A549 (cell line): ENCODE data around the gene PARD6G. TPM values are rescaled to one million over a fixed set of nuclear protein-coding genes. Genes with fewer than 3 reads are reported as not detected.

Experiments used
- ATAC-seq, 2 experiments: fragments of 200-7000 bp in 1 of 2; fragments of >200 bp in 1 of 2; cut with Nextera tagmentation in 1 of 2; cut with Tn5 transposase in 1 of 2; 3 replicates each; pipeline versions ENCODE4 v1.8.0 to v1.9.1; 2018 to 2020; ENCODE audit warnings: mild to moderate bottlenecking in 1 of 2, moderate library complexity in 1 of 2
- CTCF ChIA-PET: fragments of 300-600 bp; sonication (Branson Sonifier 250); formaldehyde crosslinking; extraction: SDS; loops from one replicate; lab custom pipeline; 2021; ENCODE audit warnings: antibody characterized with exemption, inconsistent platforms; lab: Yijun Ruan, JAX
- POLR2A ChIA-PET: fragments of 350-600 bp; formaldehyde crosslinking; extraction: SDS; loops from one replicate; lab custom pipeline; 2021; ENCODE audit warnings: antibody characterized with exemption, inconsistent platforms; lab: Yijun Ruan, JAX
- DNase-seq, 2 experiments: peaks; one replicate each; pipeline versions ENCODE4 v3.0.0 to v3.0.0-alpha.2; 2011 to 2016; ENCODE audit warnings: low read depth in 1 of 2, low spot score in 1 of 2
- FAIRE-seq: peaks from 2 replicates; lab custom pipeline; 2011; peaks lifted over from hg19 to GRCh38; lab: Jason Lieb, UNC
- H3K27ac ChIP-seq, 2 experiments: fragments of >200 bp; sonication (Bioruptor Twin); formaldehyde crosslinking; 3 replicates each; pipeline ENCODE4 v1.5.1; 2016 to 2017
- H3K4me1 ChIP-seq: fragments of >200 bp; sonication (Bioruptor Twin); formaldehyde crosslinking; 3 replicates; pipeline ENCODE4 v1.6.1; 2016
- H3K4me2 ChIP-seq: fragments of >200 bp; sonication (Bioruptor Twin); formaldehyde crosslinking; 3 replicates; pipeline ENCODE4 v1.6.1; 2016
- H3K4me3 ChIP-seq: fragments of >200 bp; sonication (Bioruptor Twin); formaldehyde crosslinking; 3 replicates; pipeline ENCODE4 v1.5.1; 2016
- H3K9me3 ChIP-seq: fragments of >200 bp; sonication (Bioruptor Twin); formaldehyde crosslinking; 3 replicates; pipeline ENCODE4 v1.6.1; 2016
- CEBPB ChIP-seq, 2 experiments: fragments of >200 bp in 1 of 2; sonication (Bioruptor Twin) in 1 of 2; formaldehyde crosslinking in 1 of 2; IDR thresholded peaks; 2 replicates each; pipeline ENCODE4 v1.6.1; 2012 to 2016
- CHD4 ChIP-seq: fragments of 200-600 bp; sonication (generic); IDR thresholded peaks from 2 replicates; pipeline ENCODE4 v1.6.1; 2016; ENCODE audit warnings: antibody characterized with exemption, mild to moderate bottlenecking, borderline replicate concordance
- E2F6 ChIP-seq: IDR thresholded peaks from 2 replicates; pipeline ENCODE4 v1.6.1; 2012; ENCODE audit warnings: low read depth, borderline replicate concordance
- ESRRA ChIP-seq: fragments of 150-350 bp; IDR thresholded peaks from 2 replicates; pipeline ENCODE4 v1.6.1; 2014; ENCODE audit warnings: mild to moderate bottlenecking, low read length, borderline replicate concordance
- FOSB ChIP-seq: fragments of 250-450 bp; sonication (Bioruptor Pico); IDR thresholded peaks from 2 replicates; pipeline ENCODE4 v1.5.0; 2020; ENCODE audit warnings: mild to moderate bottlenecking, moderate library complexity
- FOSL2 ChIP-seq, 2 experiments: fragments of 450-650 bp in 1 of 2; fragments of >200 bp in 1 of 2; sonication (Bioruptor Twin) in 1 of 2; formaldehyde crosslinking; IDR thresholded peaks; 2 replicates each; pipeline versions ENCODE4 v1.5.0 to v1.6.1; 2016 to 2020; ENCODE audit warnings: mild to moderate bottlenecking in 1 of 2, moderate library complexity in 1 of 2
- GATA3 ChIP-seq: IDR thresholded peaks from 2 replicates; pipeline ENCODE4 v1.6.1; 2012; ENCODE audit warnings: borderline replicate concordance
- HDAC2 ChIP-seq: fragments of 200-600 bp; sonication (generic); IDR thresholded peaks from 2 replicates; pipeline ENCODE4 v1.6.1; 2016
- HEYL ChIP-seq: fragments of 250-450 bp; sonication (Bioruptor Pico); IDR thresholded peaks from 2 replicates; pipeline ENCODE4 v1.8.0; 2021; ENCODE audit warnings: mild to moderate bottlenecking, moderate library complexity
- HOXB5 ChIP-seq: fragments of 250-450 bp; sonication (Bioruptor Pico); IDR thresholded peaks from 2 replicates; pipeline ENCODE4 v1.5.0; 2020; ENCODE audit warnings: mild to moderate bottlenecking, moderate library complexity
- NR3C1 ChIP-seq: fragments of >200 bp; sonication (Bioruptor Twin); formaldehyde crosslinking; IDR thresholded peaks from 3 replicates; pipeline ENCODE4 v1.6.1; 2017
- POLR2AphosphoS2 ChIP-seq: conservative IDR thresholded peaks from 2 replicates; pipeline ENCODE4 v1.6.1; 2012; ENCODE audit warnings: low read length, improper control_type of control experiment, inconsistent platforms
- REST ChIP-seq: fragments of 200-600 bp; sonication (generic); IDR thresholded peaks from 2 replicates; pipeline ENCODE4 v1.6.1; 2016; ENCODE audit warnings: antibody characterized with exemption, mild to moderate bottlenecking, moderate library complexity
- RNF2 ChIP-seq: fragments of 200-600 bp; sonication (generic); IDR thresholded peaks from 2 replicates; pipeline ENCODE4 v1.6.1; 2016; ENCODE audit warnings: low read depth, mild to moderate bottlenecking, antibody characterized with exemption, moderate library complexity, borderline replicate concordance
- USF2 ChIP-seq: fragments of 450-650 bp; IDR thresholded peaks from 2 replicates; pipeline ENCODE4 v1.6.1; 2014; ENCODE audit warnings: antibody characterized with exemption
- ZFP36 ChIP-seq: fragments of 450-650 bp; IDR thresholded peaks from 2 replicates; pipeline ENCODE4 v1.6.1; 2014; ENCODE audit warnings: borderline replicate concordance; ENCODE audit not compliant: partially characterized antibody
- ZSCAN20 ChIP-seq: fragments of 250-450 bp; sonication (Bioruptor Pico); IDR thresholded peaks from 2 replicates; pipeline ENCODE4 v1.8.0; 2022; ENCODE audit warnings: mild to moderate bottlenecking, moderate library complexity
- WGBS: methylation state at CpG from one replicate; pipeline ENCODE4 v1.1.6; 2017; ENCODE audit errors: missing lambda C conversion rate; 5-methylcytosine and 5-hydroxymethylcytosine counted together
- polyA plus RNA-seq, 4 experiments: library from polyadenylated mRNA; depleted of rRNA in 3 of 4; stranded (reverse); fragments of >200 nt; fragmentation: RNase III in 1 of 4; extraction: RNeasy Plus Mini Kit Qiagen cat#74134 plus additional on column Dnase treatment in 1 of 4; gene quantifications; 2 replicates in 3 of 4; 3 replicates in 1 of 4; pipeline ENCODE4 v1.2.3, GENCODE V29; 2011 to 2017

Gene PARD6G
- polyA plus RNA-seq, 2 of the 4 experiments (the other 2 are of a cell fraction): 1.6 to 2.3 TPM

- FAIRE-seq (no peak), ATAC-seq (no peak), DNase-seq (no peak)
- H3K4me3 ChIP-seq: no peak overlapping the region
- H3K9me3 ChIP-seq: no peaks in the 10 kb centered on the region
- ChIA-PET CTCF (no interaction called here), POLR2A (no interaction called here)
- 93% methylated on average over 6 of the region's 6 CpGs for WGBS
- TF ChIP-seq USF2 (no peak), HOXB5 (CRISPR knock-in tag) (no peak), E2F6 (no peak), GATA3 (no peak), HDAC2 (no peak), REST (no peak), CEBPB (IDR thresholded peaks at IDR 0.05) (no peak), FOSL2 (IDR thresholded peaks at IDR 0.05) (no peak), FOSL2 (CRISPR knock-in tag; IDR thresholded peaks at IDR 0.05) (no peak), RNF2 (no peak), NR3C1 (no peak), ZFP36 (no peak)
- no peak overlapping the region for H3K4me2 ChIP-seq
- no peak overlapping the region for H3K27ac ChIP-seq
- no peaks in the 10 kb centered on the region; the same call in 2 of the 3 replicates for H3K4me1 ChIP-seq
Observed at GRCh38 chr18:80119111-80119510, 128.2 kb downstream of the PARD6G start.

GRCh38 chr18:80115035-80115434 lies 132.3 kb downstream of the PARD6G start:
- DNase-seq: no peak
- no peaks in the 10 kb centered on the region for H3K9me3 ChIP-seq
- WGBS: 90% methylated on average over 4 of the region's 4 CpGs
- no peak for FAIRE-seq
- H3K27ac ChIP-seq: no peak overlapping the region
- H3K4me3 ChIP-seq: no peak overlapping the region
- CTCF ChIA-PET: no interaction called here
- no peak for ATAC-seq
- POLR2A ChIA-PET: no interaction called here
- H3K4me2 ChIP-seq: no peak overlapping the region
- TF ChIP-seq USF2 (no peak), CHD4 (no peak), ESRRA (no peak), HEYL (CRISPR knock-in tag) (no peak), ZSCAN20 (CRISPR knock-in tag) (no peak), FOSB (CRISPR knock-in tag) (no peak)
- H3K4me1 ChIP-seq: peaks cover 19% of the 10 kb centered on the region

GRCh38 chr18:80112624-80113248 lies 134.6 kb downstream of the PARD6G start:
- FAIRE-seq: no peak
- 0 out of 3 replicates have a peak overlapping the region, but pooled peaks have one; percentile 28 for H3K4me2 ChIP-seq
- no peaks in the 10 kb centered on the region for H3K9me3 ChIP-seq
- ChIA-PET CTCF (interaction anchor here (0.6 kb wide), 1 partner anchor 371 kb away, joined by 3 read pairs; no protein-coding TSS in a partner anchor), POLR2A (no interaction called here)
- WGBS: 24% methylated on average over 1 of the region's 1 CpG
- TF ChIP-seq POLR2AphosphoS2: no peak
- no peak for TF ChIP-seq USF2
- DNase-seq: no peak
- ATAC-seq: no peak
- peaks cover 19% of the 10 kb centered on the region for H3K4me1 ChIP-seq
- no peak overlapping the region for H3K27ac ChIP-seq
- H3K4me3 ChIP-seq: no peak overlapping the region
